Measurements from ENCODE around the gene SPEG. TPM values are rescaled to one million over a fixed set of nuclear protein-coding genes. Genes with fewer than 3 reads are reported as not detected.

The SPEG gene
- total and polyA plus RNA-seq, 2 of the 13 experiments (the other 11 are each of a cell fraction or from before 2014, with no cell fraction given) = 0.18 to 0.24 TPM

DNA sequence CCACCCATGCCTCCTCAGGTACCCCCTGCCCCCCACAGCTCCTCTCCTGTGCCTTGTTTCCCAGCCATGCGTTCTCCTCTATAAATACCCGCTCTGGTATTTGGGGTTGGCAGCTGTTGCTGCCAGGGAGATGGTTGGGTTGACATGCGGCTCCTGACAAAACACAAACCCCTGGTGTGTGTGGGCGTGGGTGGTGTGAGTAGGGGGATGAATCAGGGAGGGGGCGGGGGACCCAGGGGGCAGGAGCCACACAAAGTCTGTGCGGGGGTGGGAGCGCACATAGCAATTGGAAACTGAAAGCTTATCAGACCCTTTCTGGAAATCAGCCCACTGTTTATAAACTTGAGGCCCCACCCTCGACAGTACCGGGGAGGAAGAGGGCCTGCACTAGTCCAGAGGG, 17.3 kb upstream of the SPEG start:
- no peaks in the 10 kb centered on the region for H3K36me3 ChIP-seq (replicated peaks in 1 of 2; ENCODE audit: control insufficient read depth in 1 of 2, insufficient read depth in 2 of 2, low read length in 2 of 2)
- in situ Hi-C loops (cut with HindIII; ENCODE audit: extremely low pct_ligation_motif_present, low pct_unique_long_range_greater_than_20kb) (no loop called here), intact Hi-C loops (cut with micrococcal nuclease; ENCODE audit: unreplicated experiment) (no loop called here)
- POLR2A ChIA-PET = interaction anchor here (0.6 kb wide), 1 partner anchor 21 kb away, joined by 4 read pairs; no protein-coding TSS in a partner anchor
- 44% methylated on average over 7 of the region's 9 CpGs for WGBS (ENCODE audit: low lambda C conversion rate)
- no peak overlapping the region for H3K27ac ChIP-seq (ENCODE audit: extremely low read length, insufficient read depth, low read length)
- DNase-seq (ENCODE audit: low spot score) = no peak
- no TSS peak for BruUV-seq (replicated peaks)
- peaks cover 10% of the 10 kb centered on the region; the same call in 1 of the 2 replicates for H3K4me1 ChIP-seq (ENCODE audit: insufficient read depth, low read length)
- TF ChIP-seq ZNF17 (CRISPR knock-in tag; IDR thresholded peaks at IDR 0.05) (no peak), NR2F2 (IDR thresholded peaks at IDR 0.05; ENCODE audit: borderline replicate concordance, low read depth) (no peak), ZFP36 (IDR thresholded peaks at IDR 0.05; ENCODE audit: borderline replicate concordance, low read depth, low read length, partially characterized antibody) (no peak), POLR2A (IDR thresholded peaks at IDR 0.05; ENCODE audit: insufficient read depth in 1 of 2, low read depth in 2 of 2, low read length in 2 of 2) (no peak)
- no peaks in the 10 kb centered on the region for H3K79me2 ChIP-seq (ENCODE audit: insufficient read depth, low read length)
- no peak overlapping the region for H3K9ac ChIP-seq (ENCODE audit: insufficient read depth, low read depth, low read length)
- CTCF ChIA-PET (ENCODE audit: low intra/inter-chr PET ratio, low total read pairs) = no interaction called here
- H4K20me1 ChIP-seq (ENCODE audit: insufficient read depth, low read length) = no peaks in the 10 kb centered on the region
- H3K4me2 ChIP-seq (ENCODE audit: low read depth, low read length) = no peak overlapping the region
- peaks cover 0 to 27% of the 10 kb centered on the region in 2 experiments; a peak in 4 of 5 replicates for H3K27me3 ChIP-seq (ENCODE audit: control insufficient read depth in 1 of 2, insufficient read depth in 2 of 2, low read length in 2 of 2)
- no peaks in the 10 kb centered on the region for H3K9me3 ChIP-seq (ENCODE audit: low read length)
- no peak overlapping the region for H3K4me3 ChIP-seq (replicated peaks in 1 of 3; ENCODE audit: insufficient read depth in 1 of 3, low read depth in 2 of 3, low read length in 3 of 3)
- ATAC-seq = no peak
- no peak for FAIRE-seq
- no peak overlapping the region for H2AFZ ChIP-seq (ENCODE audit: low read length)

DNA sequence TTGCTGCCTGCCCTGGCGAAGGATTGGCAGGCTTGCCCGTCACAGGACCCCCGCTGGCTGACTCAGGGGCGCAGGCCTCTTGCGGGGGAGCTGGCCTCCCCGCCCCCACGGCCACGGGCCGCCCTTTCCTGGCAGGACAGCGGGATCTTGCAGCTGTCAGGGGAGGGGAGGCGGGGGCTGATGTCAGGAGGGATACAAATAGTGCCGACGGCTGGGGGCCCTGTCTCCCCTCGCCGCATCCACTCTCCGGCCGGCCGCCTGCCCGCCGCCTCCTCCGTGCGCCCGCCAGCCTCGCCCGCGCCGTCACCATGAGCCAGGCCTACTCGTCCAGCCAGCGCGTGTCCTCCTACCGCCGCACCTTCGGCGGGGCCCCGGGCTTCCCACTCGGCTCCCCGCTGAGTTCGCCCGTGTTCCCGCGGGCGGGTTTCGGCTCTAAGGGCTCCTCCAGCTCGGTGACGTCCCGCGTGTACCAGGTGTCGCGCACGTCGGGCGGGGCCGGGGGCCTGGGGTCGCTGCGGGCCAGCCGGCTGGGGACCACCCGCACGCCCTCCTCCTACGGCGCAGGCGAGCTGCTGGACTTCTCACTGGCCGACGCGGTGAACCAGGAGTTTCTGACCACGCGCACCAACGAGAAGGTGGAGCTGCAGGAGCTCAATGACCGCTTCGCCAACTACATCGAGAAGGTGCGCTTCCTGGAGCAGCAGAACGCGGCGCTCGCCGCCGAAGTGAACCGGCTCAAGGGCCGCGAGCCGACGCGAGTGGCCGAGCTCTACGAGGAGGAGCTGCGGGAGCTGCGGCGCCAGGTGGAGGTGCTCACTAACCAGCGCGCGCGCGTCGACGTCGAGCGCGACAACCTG, 16.3 kb upstream of the SPEG start, which contains the start of gene DES:
Gene DES, plus strand, starts transcription at position 223 of the 857 bp plus-strand sequence. Its CDS starts 86 bp downstream, at position 309.
- ChIA-PET POLR2A (no interaction called here), CTCF (ENCODE audit: low intra/inter-chr PET ratio, low total read pairs) (no interaction called here)
- no peaks in the 10 kb centered on the region for H3K36me3 ChIP-seq (replicated peaks in 1 of 2; ENCODE audit: control insufficient read depth in 1 of 2, insufficient read depth in 2 of 2, low read length in 2 of 2)
- no peak within 1 kb of the TSS for H3K4me2 ChIP-seq (ENCODE audit: low read depth, low read length)
- DNase-seq (ENCODE audit: low spot score) = no peak
- H3K79me2 ChIP-seq (ENCODE audit: insufficient read depth, low read length) = no peaks in the 10 kb centered on the region
- no peak within 1 kb of the TSS for H3K4me3 ChIP-seq (replicated peaks in 1 of 3; ENCODE audit: insufficient read depth in 1 of 3, low read depth in 2 of 3, low read length in 3 of 3)
- WGBS (ENCODE audit: low lambda C conversion rate) = 82% methylated on average over 80 of the region's 98 CpGs
- no peak for FAIRE-seq
- no peak for ATAC-seq
- intact Hi-C loops (cut with micrococcal nuclease; ENCODE audit: unreplicated experiment) (no loop called here), in situ Hi-C loops (cut with HindIII; ENCODE audit: extremely low pct_ligation_motif_present, low pct_unique_long_range_greater_than_20kb) (no loop called here)
- peaks cover 0 to 35% of the 10 kb centered on the region in 2 experiments; a peak in 4 of 5 replicates for H3K27me3 ChIP-seq (ENCODE audit: control insufficient read depth in 1 of 2, insufficient read depth in 2 of 2, low read length in 2 of 2)
- peaks cover 10% of the 10 kb centered on the region; the same call in 1 of the 2 replicates for H3K4me1 ChIP-seq (ENCODE audit: insufficient read depth, low read length)
- no peak within 1 kb of the TSS for H3K27ac ChIP-seq (ENCODE audit: extremely low read length, insufficient read depth, low read length)
- no peak within 1 kb of the TSS for H3K9ac ChIP-seq (ENCODE audit: insufficient read depth, low read depth, low read length)
- no TSS peak for BruUV-seq (replicated peaks)
- no peaks in the 10 kb centered on the region for H3K9me3 ChIP-seq (ENCODE audit: low read length)
- no peak within 1 kb of the TSS for H2AFZ ChIP-seq (ENCODE audit: low read length)
- H4K20me1 ChIP-seq (ENCODE audit: insufficient read depth, low read length) = no peaks in the 10 kb centered on the region
- TF ChIP-seq ZBTB21 (CRISPR knock-in tag; IDR thresholded peaks at IDR 0.05) = no peak
- TF ChIP-seq, protein P1, sequence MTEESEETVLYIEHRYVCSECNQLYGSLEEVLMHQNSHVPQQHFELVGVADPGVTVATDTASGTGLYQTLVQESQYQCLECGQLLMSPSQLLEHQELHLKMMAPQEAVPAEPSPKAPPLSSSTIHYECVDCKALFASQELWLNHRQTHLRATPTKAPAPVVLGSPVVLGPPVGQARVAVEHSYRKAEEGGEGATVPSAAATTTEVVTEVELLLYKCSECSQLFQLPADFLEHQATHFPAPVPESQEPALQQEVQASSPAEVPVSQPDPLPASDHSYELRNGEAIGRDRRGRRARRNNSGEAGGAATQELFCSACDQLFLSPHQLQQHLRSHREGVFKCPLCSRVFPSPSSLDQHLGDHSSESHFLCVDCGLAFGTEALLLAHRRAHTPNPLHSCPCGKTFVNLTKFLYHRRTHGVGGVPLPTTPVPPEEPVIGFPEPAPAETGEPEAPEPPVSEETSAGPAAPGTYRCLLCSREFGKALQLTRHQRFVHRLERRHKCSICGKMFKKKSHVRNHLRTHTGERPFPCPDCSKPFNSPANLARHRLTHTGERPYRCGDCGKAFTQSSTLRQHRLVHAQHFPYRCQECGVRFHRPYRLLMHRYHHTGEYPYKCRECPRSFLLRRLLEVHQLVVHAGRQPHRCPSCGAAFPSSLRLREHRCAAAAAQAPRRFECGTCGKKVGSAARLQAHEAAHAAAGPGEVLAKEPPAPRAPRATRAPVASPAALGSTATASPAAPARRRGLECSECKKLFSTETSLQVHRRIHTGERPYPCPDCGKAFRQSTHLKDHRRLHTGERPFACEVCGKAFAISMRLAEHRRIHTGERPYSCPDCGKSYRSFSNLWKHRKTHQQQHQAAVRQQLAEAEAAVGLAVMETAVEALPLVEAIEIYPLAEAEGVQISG (CRISPR knock-in tag; IDR thresholded peaks at IDR 0.05) = no peak
- TF ChIP-seq PITX1 (CRISPR knock-in tag; IDR thresholded peaks at IDR 0.05) = no peak
- TF ChIP-seq ZNF138 (CRISPR knock-in tag; IDR thresholded peaks at IDR 0.05; ENCODE audit: low read depth) = no peak
- TF ChIP-seq IKZF1 (IDR thresholded peaks at IDR 0.05) = no peak
- TF ChIP-seq SMARCE1 (IDR thresholded peaks at IDR 0.05; ENCODE audit: borderline replicate concordance) = no peak
- TF ChIP-seq ZC3H13 (CRISPR knock-in tag; IDR thresholded peaks at IDR 0.05) = no peak
